HG02973 (cell line): ENCODE results near the gene CCDC33.

ENCODE experiments used
- ATAC-seq: cut with Tn5 transposase; IDR thresholded peaks from one replicate; pipeline ENCODE4 v1.9.1; 2021; ENCODE audit warnings: moderate library complexity; ENCODE audit not compliant: unreplicated experiment

CCDC33 gene

GRCh38 chr15:74235962-74236361, at the start of gene CCDC33:
CCDC33 (plus strand) TSS chr15:74236326; CDS start chr15:74236720, 394 bp downstream.
- ATAC-seq: no peak

GRCh38 chr15:74188216-74188615, 47.9 kb upstream of the CCDC33 start:
- ATAC-seq: no peak

DNA sequence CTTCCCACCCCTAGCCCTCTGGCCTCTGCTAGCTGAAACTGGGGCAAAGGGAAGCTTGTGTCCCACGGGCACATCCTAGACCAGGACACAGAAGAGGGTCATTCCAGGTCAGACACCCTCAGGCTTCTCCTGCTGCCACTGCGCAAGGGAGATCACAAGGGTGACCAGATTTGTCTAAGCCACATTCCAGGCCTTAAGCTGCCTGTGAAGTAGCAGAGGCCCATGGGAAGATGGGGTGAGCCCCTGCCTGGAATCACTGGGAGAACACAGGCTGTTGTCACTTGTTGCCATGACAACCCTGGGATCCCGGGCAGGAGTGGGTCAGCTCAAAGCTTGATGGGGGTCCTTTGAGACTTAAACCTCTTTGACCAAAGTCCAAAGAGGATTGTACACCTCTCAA, 44.3 kb upstream of the CCDC33 start:
- no peak for ATAC-seq

GRCh38 chr15:74192751-74193150, 43.4 kb upstream of the CCDC33 start:
- no peak for ATAC-seq

DNA sequence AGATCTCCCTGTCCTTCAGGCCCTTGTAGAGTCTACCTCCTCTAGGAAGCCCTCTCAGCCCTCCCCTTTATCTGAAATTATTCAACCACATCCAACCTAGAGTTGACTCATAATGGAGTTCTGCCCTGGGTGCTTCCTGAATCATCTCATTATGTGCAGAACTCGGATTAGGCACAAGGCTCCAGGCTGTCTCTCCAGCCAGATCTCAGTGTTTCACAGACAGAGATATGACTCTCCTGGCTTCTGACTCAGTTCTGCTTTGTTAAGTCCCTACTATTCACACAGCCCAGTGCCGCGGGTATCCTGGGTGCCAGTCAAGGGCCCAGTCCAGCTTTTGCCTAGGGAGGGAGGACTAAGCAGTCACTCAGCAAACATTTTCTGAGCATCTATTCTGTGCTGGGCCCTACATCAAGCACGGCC, 42.8 kb upstream of the CCDC33 start:
- ATAC-seq: no peak

DNA sequence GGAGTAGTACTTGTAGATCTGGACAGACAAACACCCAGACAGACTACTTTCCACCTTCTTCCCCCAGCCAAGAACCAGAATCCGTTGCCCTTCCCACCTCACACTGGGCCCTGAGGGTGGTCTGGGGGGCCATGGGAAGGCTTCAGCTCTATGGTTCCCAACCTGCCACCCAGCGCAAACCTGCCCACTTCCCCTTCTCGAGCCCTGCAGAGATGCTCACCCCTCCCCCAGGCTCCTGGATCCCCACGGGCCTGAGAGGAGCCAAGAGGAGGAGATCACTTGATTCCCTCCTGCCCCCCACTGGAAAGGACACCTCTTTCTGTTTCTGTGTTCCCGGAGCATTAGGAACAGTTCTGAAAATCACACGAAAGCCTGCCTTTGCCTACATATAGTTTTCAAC, 42.2 kb upstream of the CCDC33 start:
- no peak for ATAC-seq

- ATAC-seq: no peak
Measured at GRCh38 chr15:74194572-74195559, 41.3 kb upstream of the CCDC33 start.

GRCh38 chr15:74196175-74196574, 40.0 kb upstream of the CCDC33 start:
- ATAC-seq: no peak

DNA sequence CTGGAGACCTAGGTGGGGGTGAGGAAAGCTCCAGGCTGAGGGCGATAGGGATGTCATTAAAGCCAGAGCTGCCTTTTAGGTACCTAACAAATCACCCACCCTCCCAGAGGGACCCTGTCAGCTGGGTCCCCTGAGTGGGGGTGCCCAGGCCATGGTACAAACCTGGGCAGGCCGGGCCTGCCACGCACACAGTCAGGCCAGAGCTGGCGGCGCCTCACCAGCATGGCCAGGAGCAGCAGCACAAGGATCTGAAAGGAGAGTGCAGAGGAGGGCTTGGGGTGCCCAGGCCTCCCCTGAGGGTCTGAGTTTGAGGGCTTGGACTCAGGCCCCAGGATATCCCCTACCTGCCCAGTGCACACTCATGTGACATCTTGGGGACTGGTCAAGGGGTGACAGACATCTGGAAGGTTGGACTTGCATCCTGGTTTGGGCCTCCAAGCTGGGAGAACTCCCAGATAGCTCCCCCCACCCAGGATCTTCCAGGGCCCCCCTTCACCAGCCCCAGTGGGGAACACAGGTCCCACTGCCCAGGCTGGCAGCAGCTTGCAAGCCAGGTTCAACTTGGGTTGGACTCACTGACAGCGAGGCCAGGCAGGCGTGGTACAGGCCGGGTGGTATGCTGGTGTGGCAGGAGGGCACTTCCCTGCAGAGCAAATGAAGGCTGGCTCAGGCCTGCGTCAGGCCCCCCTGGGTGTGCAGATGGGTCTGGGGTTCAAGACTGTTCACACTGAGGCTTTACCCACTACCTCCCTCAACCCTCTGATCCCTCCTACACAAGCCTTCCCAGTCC, 38.8 kb upstream of the CCDC33 start:
- ATAC-seq: no peak

DNA sequence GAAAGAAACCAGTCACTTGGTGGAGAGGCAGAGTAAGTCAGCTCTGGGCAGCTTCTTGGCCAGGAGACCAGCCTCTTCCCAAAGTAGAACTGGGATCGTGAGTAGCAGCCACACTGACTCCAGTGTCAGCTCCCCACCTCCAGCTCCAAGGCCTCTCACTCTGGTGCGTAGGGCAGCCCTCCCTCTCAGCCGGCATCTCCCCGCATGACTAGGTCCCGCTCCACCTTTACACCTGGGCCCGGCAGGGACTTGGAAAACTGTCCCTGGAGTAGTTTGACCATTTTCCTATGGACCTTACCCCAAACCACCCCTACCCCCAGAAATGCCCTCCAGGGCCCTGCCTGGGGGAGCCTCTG, 36.9 kb upstream of the CCDC33 start:
- ATAC-seq: no peak

GRCh38 chr15:74200412-74200815, 35.7 kb upstream of the CCDC33 start:
- no peak for ATAC-seq

DNA sequence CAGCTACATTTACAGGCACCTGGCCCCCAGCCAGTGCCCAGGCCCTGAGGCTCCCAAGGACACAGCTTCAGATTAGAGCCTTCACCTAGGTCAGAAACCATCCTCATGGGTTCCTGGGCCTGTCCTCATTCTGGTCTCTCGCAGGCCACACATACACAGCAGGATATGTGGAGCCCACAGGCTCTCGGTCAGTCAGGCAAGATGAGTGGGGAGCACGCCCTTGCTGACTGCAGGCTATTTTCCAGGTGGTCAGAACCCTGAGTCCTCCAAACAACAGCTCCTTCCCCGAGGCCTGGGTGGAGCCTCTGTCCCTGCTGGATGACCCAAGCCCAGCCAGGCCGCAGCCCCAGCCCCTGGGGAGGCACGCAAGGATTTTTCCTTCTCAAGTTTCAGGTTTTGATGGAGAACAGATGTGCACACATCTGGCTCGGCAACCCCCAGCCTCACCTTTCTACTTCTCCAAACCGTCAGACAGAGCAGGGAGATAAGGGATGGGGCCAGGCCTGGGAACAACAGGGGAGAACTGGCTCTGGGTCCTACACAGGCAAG, 35.2 kb upstream of the CCDC33 start:
- no peak for ATAC-seq

DNA sequence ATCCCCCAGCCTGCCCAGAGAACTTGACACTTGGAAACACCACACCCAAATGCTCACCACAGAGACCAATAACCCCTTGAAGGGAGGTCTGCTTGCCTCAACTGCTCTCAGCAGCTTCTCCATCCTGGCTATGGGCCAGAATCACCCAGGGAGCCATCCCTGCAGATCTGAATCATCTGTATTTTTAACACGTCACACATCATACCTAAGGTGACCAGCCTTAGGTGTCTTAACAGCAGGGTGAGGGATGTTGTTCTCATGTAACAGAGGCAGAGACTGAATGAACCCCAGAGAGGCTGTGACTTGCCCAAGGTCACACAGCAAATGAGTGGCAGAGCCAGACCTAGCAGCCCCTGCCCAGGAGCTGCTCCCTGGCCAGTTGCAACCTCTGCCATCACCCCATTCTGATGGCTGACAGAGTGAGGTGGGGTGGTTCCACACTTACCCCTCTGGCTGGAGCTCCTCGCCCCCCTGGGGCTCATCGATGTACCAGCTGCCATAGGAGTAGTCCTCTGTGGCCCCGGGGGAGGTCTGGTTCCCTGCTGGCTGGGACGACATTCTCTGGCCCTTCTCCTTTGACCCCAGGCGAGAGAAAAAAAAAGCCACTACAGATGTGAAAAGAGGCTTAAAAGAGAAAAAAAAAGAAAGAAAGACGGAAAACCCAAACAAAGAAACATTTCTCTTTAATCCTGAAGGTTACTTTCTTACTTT, 34.3 kb upstream of the CCDC33 start:
- no peak for ATAC-seq

DNA sequence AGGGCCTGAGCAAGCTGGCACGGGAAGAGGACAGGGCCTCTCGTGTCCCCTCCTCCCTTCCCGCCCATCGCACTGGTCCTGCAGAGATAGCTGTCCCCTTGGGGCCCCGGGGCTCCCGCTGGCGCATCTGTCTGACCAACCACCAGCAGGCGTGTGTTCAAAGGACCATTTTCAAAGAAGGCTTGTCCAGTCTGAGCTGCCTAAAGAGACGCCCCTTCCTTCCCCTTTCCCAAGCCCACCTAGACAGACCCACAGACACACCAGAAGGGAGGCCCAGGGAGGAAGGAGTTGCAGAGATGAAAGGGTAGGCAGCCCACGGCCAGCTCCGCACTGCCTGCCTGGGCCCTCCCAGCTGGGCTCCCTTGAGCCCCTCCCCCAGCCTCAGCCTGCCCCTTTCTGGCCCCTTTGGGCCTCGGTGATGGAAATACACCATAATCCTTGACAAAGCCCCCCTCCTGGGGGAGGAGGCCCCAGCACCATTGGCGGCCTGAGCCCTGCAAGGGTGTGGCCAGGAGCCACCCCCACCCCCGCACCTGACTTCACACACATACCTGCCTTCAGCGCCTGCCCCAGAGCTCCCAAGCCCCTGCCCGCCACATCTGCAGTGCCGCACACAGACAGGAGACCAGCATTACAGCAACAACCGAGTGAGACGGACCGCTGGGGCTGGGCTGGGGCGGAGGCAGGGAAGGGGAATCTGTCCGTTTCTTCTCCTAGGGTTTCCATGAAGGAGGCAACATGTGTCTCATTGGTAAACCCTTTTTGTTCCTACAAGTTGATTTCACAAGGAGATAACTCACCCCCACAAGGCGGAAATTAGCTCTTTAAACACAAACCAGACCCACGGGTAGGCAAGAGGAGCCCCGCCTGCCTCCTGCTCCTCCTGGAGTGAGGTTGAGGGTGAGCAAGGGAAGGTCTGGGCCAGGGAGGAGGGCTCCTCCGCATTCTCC, 33.4 kb upstream of the CCDC33 start, which contains the start of gene STRA6:
STRA6 (minus strand) TSS at position 336 of the 950 bp plus-strand sequence. CDS start 520 bp downstream, outside the sequence.
- no peak for ATAC-seq

DNA sequence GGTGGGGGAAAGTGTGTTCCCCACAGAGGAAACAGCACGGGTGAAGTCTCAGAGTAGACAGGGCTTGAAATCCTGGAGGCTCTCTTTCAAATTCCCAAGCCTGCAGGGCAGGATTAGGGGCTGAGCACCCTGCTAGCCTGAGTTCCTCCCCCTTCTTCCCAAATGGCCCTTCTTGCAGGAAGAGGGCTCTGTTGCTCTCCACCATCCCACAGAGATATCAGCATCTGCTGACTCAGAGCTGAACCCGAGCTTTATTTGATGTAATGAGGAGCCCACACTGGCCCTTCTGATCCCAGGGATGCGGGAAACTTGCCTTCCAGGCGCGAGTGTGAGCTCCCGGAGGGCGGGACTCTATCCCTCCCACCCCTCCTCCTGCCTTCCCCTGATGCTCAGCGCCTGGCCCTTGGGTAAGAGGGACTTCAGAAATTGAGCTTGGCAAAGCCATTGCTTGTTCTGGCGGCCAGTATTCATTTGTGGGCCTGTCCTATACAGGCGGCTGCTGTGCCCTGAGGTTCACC, 32.2 kb upstream of the CCDC33 start:
- ATAC-seq: no peak

DNA sequence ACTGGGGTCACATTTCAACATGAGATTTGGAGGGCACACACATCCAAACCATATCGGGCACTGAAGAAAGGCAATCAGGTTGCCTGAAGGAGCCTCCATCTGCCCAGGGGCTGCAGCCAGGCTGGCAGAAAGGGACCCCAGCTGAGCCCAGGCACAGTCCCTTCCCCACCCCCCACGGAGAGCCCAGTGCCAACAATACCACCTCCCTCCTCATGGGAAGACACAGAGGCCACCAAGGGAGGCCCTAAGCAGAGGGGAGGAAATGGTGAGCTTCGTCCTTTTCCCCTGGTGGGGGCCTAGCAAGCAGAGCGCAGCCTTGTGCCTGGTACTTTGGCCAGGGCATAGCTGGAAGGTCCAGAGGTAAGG, 30.6 kb upstream of the CCDC33 start:
- no peak for ATAC-seq

DNA sequence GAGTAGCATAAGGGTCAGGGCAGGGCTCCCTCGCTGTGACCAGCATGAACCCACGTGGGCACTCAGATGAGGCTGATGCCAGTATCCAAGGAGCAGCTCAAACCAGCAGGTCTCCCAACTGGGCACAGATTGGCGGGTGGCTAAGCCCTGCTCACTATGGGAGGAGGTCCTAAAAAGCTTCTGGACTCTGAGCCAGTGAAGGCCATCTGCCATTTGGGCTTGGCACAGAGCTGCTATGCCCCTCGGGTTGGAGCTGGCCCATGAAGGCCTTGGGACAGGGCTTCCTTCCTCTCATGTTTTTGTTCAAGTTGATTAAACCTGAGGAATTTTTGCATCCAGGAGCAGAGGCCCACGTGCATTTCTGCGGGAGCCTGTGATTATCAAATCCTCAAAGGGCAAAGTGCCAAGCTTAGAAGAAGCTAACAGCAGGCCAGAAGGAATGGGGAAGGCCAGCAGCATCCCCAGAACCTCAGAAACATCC, 29.3 kb upstream of the CCDC33 start:
- ATAC-seq: no peak

GRCh38 chr15:74207652-74208440, 28.3 kb upstream of the CCDC33 start:
- no peak for ATAC-seq

- no peak for ATAC-seq
Measured at GRCh38 chr15:74208496-74208895, 27.6 kb upstream of the CCDC33 start.
